K562 (cell line): Measurements from ENCODE around the gene CDC6. TPM values are rescaled to one million over a fixed set of nuclear protein-coding genes. Genes with fewer than 3 reads are reported as not detected.
A peak's percentile ranks its signal among the peaks of the same experiment; 100 is the strongest.

Source experiments
- ATAC-seq: fragments of 200-7000 bp; cut with Tn5 transposase; 3 replicates; pipeline ENCODE4 v1.9.1; 2020; ENCODE audit warnings: moderate library complexity
- BruUV-seq: library from RNA; stranded (reverse); fragments of 400-500 nt; replicated peaks from 2 replicates; lab custom pipeline; 2021; lab: Mats Ljungman, UMichigan
- CTCF ChIA-PET: fragments of 300-600 bp; formaldehyde crosslinking; extraction: SDS; loops from one replicate; lab custom pipeline; 2021; ENCODE audit warnings: low intra/inter-chr PET ratio; lab: Yijun Ruan, JAX
- POLR2A ChIA-PET: fragments of 300-600, 350-650 bp; sonication (Branson Sonifier 250); formaldehyde crosslinking; extraction: SDS; loops from one replicate; lab custom pipeline; 2021; ENCODE audit warnings: antibody characterized with exemption, inconsistent platforms; lab: Yijun Ruan, JAX
- DNase-seq, 4 experiments: peaks; one replicate each; pipeline versions ENCODE4 v3.0.0 to v3.0.0-alpha.2; 2011 to 2018; ENCODE audit warnings: low spot score in 3 of 4, mixed read lengths in 3 of 4; ENCODE audit errors: extremely low read depth in 1 of 4
- FAIRE-seq: peaks from 2 replicates; lab custom pipeline; 2011; peaks lifted over from hg19 to GRCh38; lab: Jason Lieb, UNC
- H2AFZ ChIP-seq: 2 replicates; pipeline ENCODE4 v1.6.0; 2011; ENCODE audit warnings: low read depth, low read length, control low read depth, inconsistent platforms
- H3K27ac ChIP-seq: fragments of 200-600 bp; 3 replicates; pipeline ENCODE4 v1.8.0; 2011; ENCODE audit warnings: low read depth, mild to moderate bottlenecking, control low read depth, inconsistent platforms, low read length, moderate library complexity, mixed read lengths; ENCODE audit errors: extremely low read depth
- H3K27me3 ChIP-seq, 2 experiments: fragments of 300-600 bp in 1 of 2; 2 replicates in 1 of 2; 3 replicates in 1 of 2; pipeline versions ENCODE4 v1.6.0 to v1.8.0; 2011; ENCODE audit warnings: inconsistent platforms in 2 of 2, low read length in 2 of 2, mild to moderate bottlenecking in 1 of 2, mixed read lengths in 1 of 2, moderate library complexity in 1 of 2; ENCODE audit not compliant: control insufficient read depth in 2 of 2, insufficient read depth in 2 of 2
- H3K36me3 ChIP-seq: fragments of 300-600 bp; 3 replicates; pipeline ENCODE4 v1.8.0; 2011; ENCODE audit warnings: mild to moderate bottlenecking, low read length, inconsistent platforms; ENCODE audit not compliant: control insufficient read depth, insufficient read depth
- H3K4me1 ChIP-seq, 2 experiments: fragments of 200-600 bp in 1 of 2; replicated peaks in 1 of 2; 2 replicates in 1 of 2; 3 replicates in 1 of 2; pipeline versions ENCODE4 v1.5.1 to v1.8.0; 2011; ENCODE audit warnings: inconsistent platforms in 2 of 2, low read length in 2 of 2, mild to moderate bottlenecking in 1 of 2, mixed read lengths in 1 of 2, moderate library complexity in 1 of 2; ENCODE audit not compliant: control insufficient read depth in 2 of 2, insufficient read depth in 2 of 2
- H3K4me2 ChIP-seq: 2 replicates; pipeline ENCODE4 v1.6.1; 2011; ENCODE audit warnings: low read length, control low read depth, inconsistent platforms, mixed read lengths; ENCODE audit not compliant: insufficient read depth
- H3K4me3 ChIP-seq: fragments of 200-600 bp; sonication (generic), shearing (Covaris generic); 2 replicates; pipeline ENCODE4 v1.5.1; 2016; ENCODE audit warnings: control low read depth, inconsistent platforms
- H3K79me2 ChIP-seq: fragments of 200-600 bp; 3 replicates; pipeline ENCODE4 v1.8.0; 2011; ENCODE audit warnings: low read length, inconsistent platforms; ENCODE audit not compliant: control insufficient read depth, insufficient read depth
- H3K9ac ChIP-seq, 2 experiments: 2 replicates each; pipeline versions ENCODE4 v1.6.0 to v1.6.1; 2011; ENCODE audit warnings: low read depth in 2 of 2, low read length in 2 of 2, control low read depth in 1 of 2, inconsistent platforms in 1 of 2, mild to moderate bottlenecking in 1 of 2, mixed read lengths in 1 of 2; ENCODE audit not compliant: insufficient read depth in 1 of 2
- H3K9me1 ChIP-seq: one replicate; pipeline ENCODE4 v1.6.0; 2011; ENCODE audit warnings: inconsistent platforms, mild to moderate bottlenecking, low read length, moderate library complexity; ENCODE audit not compliant: control insufficient read depth, insufficient read depth
- H3K9me3 ChIP-seq: replicated peaks from 2 replicates; pipeline ENCODE4 v1.5.1; 2011; ENCODE audit warnings: low read depth, low read length, inconsistent platforms; ENCODE audit not compliant: control insufficient read depth, insufficient read depth
- H4K20me1 ChIP-seq: replicated peaks from 2 replicates; pipeline ENCODE4 v1.6.1; 2011; ENCODE audit warnings: low read length, inconsistent platforms, mixed read lengths; ENCODE audit not compliant: control insufficient read depth, insufficient read depth
- C11orf30 ChIP-seq: fragments of 450-650 bp; IDR thresholded peaks from 2 replicates; pipeline ENCODE4 v1.6.1; 2016; ENCODE audit warnings: low read depth, mild to moderate bottlenecking
- FOXM1 ChIP-seq, 2 experiments: fragments of 450-650 bp in 1 of 2; sonication (generic) in 1 of 2; formaldehyde crosslinking in 1 of 2; IDR thresholded peaks; 2 replicates each; pipeline versions ENCODE4 v1.6.1 to v1.9.0; 2017 to 2022; ENCODE audit warnings: low read depth in 2 of 2, mild to moderate bottlenecking in 2 of 2, missing genetic modification reagents in 1 of 2, moderate library complexity in 1 of 2
- GABPB1 ChIP-seq: sonication (generic); formaldehyde crosslinking; IDR thresholded peaks from 2 replicates; pipeline ENCODE4 v1.8.0; 2022; ENCODE audit warnings: mild to moderate bottlenecking, missing genetic modification reagents
- KAT7 ChIP-seq: sonication (generic); formaldehyde crosslinking; IDR thresholded peaks from 2 replicates; pipeline ENCODE4 v1.8.0; 2022; ENCODE audit warnings: missing genetic modification reagents, mild to moderate bottlenecking, borderline replicate concordance
- KDM4B ChIP-seq, 2 experiments: fragments of 450-650 bp in 1 of 2; sonication (generic) in 1 of 2; IDR thresholded peaks; 2 replicates each; pipeline ENCODE4 v1.6.1; 2016 to 2017; ENCODE audit warnings: borderline replicate concordance in 2 of 2, antibody characterized with exemption in 1 of 2, low read depth in 1 of 2, mild to moderate bottlenecking in 1 of 2
- MYNN ChIP-seq, 2 experiments: sonication (generic); formaldehyde crosslinking in 1 of 2; IDR thresholded peaks; 2 replicates each; pipeline versions ENCODE4 v1.5.0 to v1.6.1; 2016 to 2020; ENCODE audit warnings: antibody characterized with exemption in 1 of 2, missing genetic modification reagents in 1 of 2
- NEUROD1 ChIP-seq: fragments of 150-350 bp; IDR thresholded peaks from 2 replicates; pipeline ENCODE4 v1.6.1; 2014; ENCODE audit warnings: borderline replicate concordance, low read length, low read depth; ENCODE audit not compliant: partially characterized antibody
- RHOXF2B ChIP-seq: fragments of 250-450 bp; sonication (Bioruptor Pico); conservative IDR thresholded peaks from 2 replicates; pipeline ENCODE4 v1.5.1; 2021
- XRCC4 ChIP-seq: IDR thresholded peaks from one replicate; pipeline ENCODE4 v1.6.1; 2011; ENCODE audit not compliant: insufficient read depth, insufficient read length; ENCODE audit errors: extremely low read depth
- ZBTB1 ChIP-seq: sonication (generic); formaldehyde crosslinking; IDR thresholded peaks from 2 replicates; pipeline ENCODE4 v1.8.1; 2023; ENCODE audit warnings: missing genetic modification reagents, low read depth, mild to moderate bottlenecking, borderline replicate concordance
- ZNF384 ChIP-seq: IDR thresholded peaks from 2 replicates; pipeline ENCODE4 v1.6.1; 2012; ENCODE audit warnings: low read depth, low read length, improper control_type of control experiment
- ZNF408 ChIP-seq: fragments of 250-450 bp; sonication (Bioruptor Pico); IDR thresholded peaks from 2 replicates; pipeline ENCODE4 v1.4.0; 2020; ENCODE audit warnings: low read depth, mild to moderate bottlenecking, moderate library complexity
- WGBS: fragments of 100-300 bp; shearing (Covaris generic); methylation state at CpG from one replicate; pipeline ENCODE4 v1.1.6; 2016; ENCODE audit warnings: low coverage, mixed read lengths; ENCODE audit not compliant: insufficient coverage; ENCODE audit errors: missing lambda C conversion rate; 5-methylcytosine and 5-hydroxymethylcytosine counted together
- in situ Hi-C: fragments of 300-500 bp; cut with MboI; formaldehyde crosslinking; loops from 4 replicates; pipeline ENCODE4 v1.15.0; 2018; ENCODE audit warnings: inconsistent platforms, mixed read lengths
- intact Hi-C: fragments of 100-400 bp; cut with micrococcal nuclease; formaldehyde crosslinking; loops from 2 replicates; pipeline ENCODE4 v1.14.2; 2022
- polyA plus RNA-seq, 8 experiments: library from polyadenylated mRNA; depleted of rRNA in 4 of 8; stranded (reverse) in 5 of 8; unstranded in 3 of 8; fragments of >200 nt; fragmentation: Nextera tagmentation in 2 of 8; fragmentation: Illumina TruSeq in 1 of 8; extraction: Ambion mirVana in 2 of 8; extraction: Trizol in 1 of 8; gene quantifications; 2 replicates each; pipeline versions ENCODE4 v1.2.1 to v1.2.3, GENCODE V29; 2011 to 2014; ENCODE audit warnings: inconsistent platforms in 1 of 8, missing spikeins in 1 of 8
- total RNA-seq, 7 experiments: library from RNA; depleted of rRNA in 6 of 7; stranded (reverse); fragments of >200 nt in 6 of 7; fragmentation: Illumina TruSeq in 2 of 7; extraction: Trizol in 2 of 7; gene quantifications; 2 replicates each; pipeline versions ENCODE4 v1.2.1 to v1.2.3, GENCODE V29; 2011 to 2021; ENCODE audit warnings: low replicate concordance in 1 of 7
- TF ChIP-seq, protein P1 (sequence below), 2 experiments: fragments of 250-450 bp in 1 of 2; fragments of 450-650 bp in 1 of 2; sonication (Bioruptor Pico) in 1 of 2; IDR thresholded peaks; 2 replicates each; pipeline versions ENCODE4 v1.6.1 to v1.8.0; 2016 to 2021; ENCODE audit warnings: mild to moderate bottlenecking in 2 of 2, moderate library complexity in 2 of 2, missing compliant biosample characterization in 1 of 2, missing genetic modification characterization in 1 of 2
- TF ChIP-seq, protein P2 (sequence below): fragments of 450-650 bp; IDR thresholded peaks from 2 replicates; pipeline ENCODE4 v1.6.1; 2017; ENCODE audit warnings: antibody characterized with exemption, mild to moderate bottlenecking

CDC6 gene
- total and polyA plus RNA-seq, 9 of the 15 experiments (the other 6 are each of a cell fraction or from before 2014, with no cell fraction given): 29.6 to 141 (median 106) TPM

DNA sequence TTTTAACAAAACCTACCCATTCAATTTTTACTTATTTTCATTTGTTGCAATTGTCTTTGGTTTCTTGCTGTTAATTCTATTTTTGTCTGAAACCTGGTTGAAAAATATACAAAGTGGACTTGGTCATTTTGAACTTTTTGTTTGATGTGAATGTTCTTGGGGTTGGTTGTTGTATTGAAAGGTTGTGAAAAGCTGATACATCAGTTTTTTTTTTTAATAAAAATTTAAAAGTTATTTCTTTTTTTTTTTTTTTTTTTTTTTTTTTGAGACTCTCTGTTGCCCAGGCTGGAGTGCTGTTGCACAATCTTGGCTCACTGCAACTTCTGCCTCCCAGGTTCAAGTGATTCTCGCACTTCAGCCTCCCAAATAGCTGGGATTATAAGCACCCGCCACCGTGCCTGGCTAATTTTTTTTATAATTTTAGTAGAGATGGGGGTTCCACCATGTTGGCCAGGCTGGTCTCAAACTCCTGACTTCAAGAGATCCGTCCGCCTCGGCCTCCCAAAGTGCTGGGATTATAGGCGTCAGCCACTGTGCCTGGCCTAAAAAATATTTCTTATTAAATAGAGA, 39.7 kb upstream of the CDC6 start (continued):
- TF ChIP-seq, protein P1, sequence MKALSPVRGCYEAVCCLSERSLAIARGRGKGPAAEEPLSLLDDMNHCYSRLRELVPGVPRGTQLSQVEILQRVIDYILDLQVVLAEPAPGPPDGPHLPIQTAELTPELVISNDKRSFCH (CRISPR knock-in tag; IDR thresholded peaks at IDR 0.05): no peak
- TF ChIP-seq, protein P1 (tag; IDR thresholded peaks at IDR 0.05): no peak
- no peak for TF ChIP-seq RHOXF2B
- peak; percentile 63; the same call in 1 of the 2 replicates for TF ChIP-seq C11orf30
- no peak for TF ChIP-seq FOXM1 (IDR thresholded peaks at IDR 0.05; ENCODE audit: low read depth)
- no peak for TF ChIP-seq FOXM1 (CRISPR knock-in tag; IDR thresholded peaks at IDR 0.05; ENCODE audit: low read depth)
- no peak for TF ChIP-seq GABPB1 (CRISPR knock-in tag)
- TF ChIP-seq KAT7 (CRISPR knock-in tag): no peak
- TF ChIP-seq ZNF384: peak; percentile 41; the same call in 1 of the 2 replicates
- no peak for TF ChIP-seq NEUROD1
- TF ChIP-seq ZBTB1 (CRISPR knock-in tag): no peak
- TF ChIP-seq, all 486 proteins: peak for 6

DNA sequence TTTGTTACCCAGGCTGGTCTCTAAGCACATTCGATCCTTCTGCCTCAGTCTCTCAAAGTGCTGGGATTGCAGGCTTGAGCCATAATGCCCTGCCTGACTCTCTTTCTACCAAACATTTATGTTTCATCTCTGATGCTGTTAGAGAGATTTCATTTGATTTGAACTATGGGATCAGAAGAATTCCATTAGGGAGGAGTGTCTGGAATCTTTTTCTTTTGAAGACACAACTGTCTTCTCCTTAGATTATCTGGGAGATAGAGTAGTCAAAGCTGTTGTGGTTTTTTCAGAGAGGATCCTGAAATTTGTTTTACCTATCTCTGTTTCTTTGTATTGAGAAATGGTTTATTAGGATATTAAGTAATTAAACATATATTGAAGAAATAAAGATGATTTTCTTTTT, 39.2 kb upstream of the CDC6 start:
- Histone ChIP-seq H3K27ac (no peak overlapping the region), H3K79me2 (peaks cover 32% of the 10 kb centered on the region), H3K9me3 (no peaks in the 10 kb centered on the region), H3K4me3 (no peak overlapping the region), H3K4me1 (peaks cover 4 to 7% of the 10 kb centered on the region in 2 experiments; a peak in 2 of 5 replicates), H3K27me3 (no peaks in the 10 kb centered on the region), H3K9ac (no peak overlapping the region), H3K36me3 (no peaks in the 10 kb centered on the region), H3K4me2 (no peak overlapping the region), H2AFZ (no peak overlapping the region), H3K9me1 (no peaks in the 10 kb centered on the region), H4K20me1 (0 out of 2 replicates have a peak, but pooled peaks cover 2% of the 10 kb centered on the region)
- POLR2A ChIA-PET: no interaction called here
- CTCF ChIA-PET: no interaction called here
- 91% methylated on average over 1 of the region's 1 CpG for WGBS
- in situ Hi-C loops (no loop called here), intact Hi-C loops (no loop called here)
- DNase-seq (peak in 1 of 4 experiments; percentile 1), FAIRE-seq (no peak), ATAC-seq (no peak)
- no TSS peak for BruUV-seq
- TF ChIP-seq KDM4B (IDR thresholded peaks at IDR 0.05; ENCODE audit: borderline replicate concordance in 2 of 2, low read depth in 1 of 2): no peak
- TF ChIP-seq MYNN (IDR thresholded peaks at IDR 0.05): no peak
- TF ChIP-seq MYNN (CRISPR knock-in tag; IDR thresholded peaks at IDR 0.05): no peak
- TF ChIP-seq, protein P2, sequence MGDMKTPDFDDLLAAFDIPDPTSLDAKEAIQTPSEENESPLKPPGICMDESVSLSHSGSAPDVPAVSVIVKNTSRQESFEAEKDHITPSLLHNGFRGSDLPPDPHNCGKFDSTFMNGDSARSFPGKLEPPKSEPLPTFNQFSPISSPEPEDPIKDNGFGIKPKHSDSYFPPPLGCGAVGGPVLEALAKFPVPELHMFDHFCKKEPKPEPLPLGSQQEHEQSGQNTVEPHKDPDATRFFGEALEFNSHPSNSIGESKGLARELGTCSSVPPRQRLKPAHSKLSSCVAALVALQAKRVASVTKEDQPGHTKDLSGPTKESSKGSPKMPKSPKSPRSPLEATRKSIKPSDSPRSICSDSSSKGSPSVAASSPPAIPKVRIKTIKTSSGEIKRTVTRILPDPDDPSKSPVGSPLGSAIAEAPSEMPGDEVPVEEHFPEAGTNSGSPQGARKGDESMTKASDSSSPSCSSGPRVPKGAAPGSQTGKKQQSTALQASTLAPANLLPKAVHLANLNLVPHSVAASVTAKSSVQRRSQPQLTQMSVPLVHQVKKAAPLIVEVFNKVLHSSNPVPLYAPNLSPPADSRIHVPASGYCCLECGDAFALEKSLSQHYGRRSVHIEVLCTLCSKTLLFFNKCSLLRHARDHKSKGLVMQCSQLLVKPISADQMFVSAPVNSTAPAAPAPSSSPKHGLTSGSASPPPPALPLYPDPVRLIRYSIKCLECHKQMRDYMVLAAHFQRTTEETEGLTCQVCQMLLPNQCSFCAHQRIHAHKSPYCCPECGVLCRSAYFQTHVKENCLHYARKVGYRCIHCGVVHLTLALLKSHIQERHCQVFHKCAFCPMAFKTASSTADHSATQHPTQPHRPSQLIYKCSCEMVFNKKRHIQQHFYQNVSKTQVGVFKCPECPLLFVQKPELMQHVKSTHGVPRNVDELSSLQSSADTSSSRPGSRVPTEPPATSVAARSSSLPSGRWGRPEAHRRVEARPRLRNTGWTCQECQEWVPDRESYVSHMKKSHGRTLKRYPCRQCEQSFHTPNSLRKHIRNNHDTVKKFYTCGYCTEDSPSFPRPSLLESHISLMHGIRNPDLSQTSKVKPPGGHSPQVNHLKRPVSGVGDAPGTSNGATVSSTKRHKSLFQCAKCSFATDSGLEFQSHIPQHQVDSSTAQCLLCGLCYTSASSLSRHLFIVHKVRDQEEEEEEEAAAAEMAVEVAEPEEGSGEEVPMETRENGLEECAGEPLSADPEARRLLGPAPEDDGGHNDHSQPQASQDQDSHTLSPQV: no peak
- TF ChIP-seq ZNF408 (CRISPR knock-in tag): no peak
- TF ChIP-seq XRCC4: no peak
